D721Med (cell line): ENCODE results near the gene GCGR.

ENCODE experiments used
- DNase-seq: peaks from one replicate; pipeline ENCODE4 v3.0.0; 2011; ENCODE audit warnings: low spot score; ENCODE audit not compliant: insufficient read length
- FAIRE-seq: peaks from 2 replicates; lab custom pipeline; 2011; peaks lifted over from hg19 to GRCh38; lab: Jason Lieb, UNC
- TF ChIP-seq, protein P1 (sequence below): IDR thresholded peaks from 2 replicates; pipeline ENCODE4 v1.5.1; 2012; ENCODE audit warnings: mild to moderate bottlenecking, control low read depth; ENCODE audit not compliant: insufficient read depth; ENCODE audit errors: missing control alignments

GCGR gene

DNA sequence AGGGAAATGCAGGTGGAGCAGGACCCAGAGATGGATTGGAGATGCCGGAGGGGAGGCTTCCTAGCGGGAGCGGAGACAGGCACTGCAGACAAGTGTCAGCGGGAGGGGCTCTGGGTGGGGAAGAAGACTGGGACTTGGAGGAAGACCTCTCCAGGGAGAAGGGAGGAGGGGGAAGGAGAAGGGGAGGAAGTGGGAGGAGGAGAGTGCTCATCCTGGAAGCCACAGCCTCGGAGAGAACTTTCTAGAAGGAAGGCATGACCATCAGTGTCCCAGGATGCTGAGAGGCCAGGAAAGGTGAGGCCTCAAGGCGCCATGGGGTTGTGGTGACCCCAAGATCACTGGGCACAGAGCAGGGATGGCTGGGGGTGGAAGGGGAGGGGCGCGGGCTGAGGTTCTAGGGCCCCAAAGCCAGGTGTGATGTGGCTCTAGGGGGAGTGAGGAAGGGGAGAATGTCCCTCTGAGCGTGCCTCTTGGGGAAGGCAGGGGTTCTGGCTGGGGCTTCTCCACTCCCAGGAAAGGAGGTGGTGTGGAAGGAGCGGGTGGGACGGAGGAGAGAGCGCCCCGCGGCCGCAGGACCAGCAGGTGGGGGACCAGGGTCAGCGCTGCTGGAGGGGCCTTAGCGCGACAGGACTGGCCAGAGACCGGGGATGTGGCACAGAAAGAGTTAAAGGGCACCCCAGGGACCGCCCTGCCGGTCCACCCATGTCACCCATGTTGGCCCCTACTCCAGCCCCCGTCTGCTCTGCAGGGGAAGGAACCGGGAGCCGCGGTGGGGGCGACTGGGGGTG is 900 bp upstream of the GCGR start:
- TF ChIP-seq, protein P1, sequence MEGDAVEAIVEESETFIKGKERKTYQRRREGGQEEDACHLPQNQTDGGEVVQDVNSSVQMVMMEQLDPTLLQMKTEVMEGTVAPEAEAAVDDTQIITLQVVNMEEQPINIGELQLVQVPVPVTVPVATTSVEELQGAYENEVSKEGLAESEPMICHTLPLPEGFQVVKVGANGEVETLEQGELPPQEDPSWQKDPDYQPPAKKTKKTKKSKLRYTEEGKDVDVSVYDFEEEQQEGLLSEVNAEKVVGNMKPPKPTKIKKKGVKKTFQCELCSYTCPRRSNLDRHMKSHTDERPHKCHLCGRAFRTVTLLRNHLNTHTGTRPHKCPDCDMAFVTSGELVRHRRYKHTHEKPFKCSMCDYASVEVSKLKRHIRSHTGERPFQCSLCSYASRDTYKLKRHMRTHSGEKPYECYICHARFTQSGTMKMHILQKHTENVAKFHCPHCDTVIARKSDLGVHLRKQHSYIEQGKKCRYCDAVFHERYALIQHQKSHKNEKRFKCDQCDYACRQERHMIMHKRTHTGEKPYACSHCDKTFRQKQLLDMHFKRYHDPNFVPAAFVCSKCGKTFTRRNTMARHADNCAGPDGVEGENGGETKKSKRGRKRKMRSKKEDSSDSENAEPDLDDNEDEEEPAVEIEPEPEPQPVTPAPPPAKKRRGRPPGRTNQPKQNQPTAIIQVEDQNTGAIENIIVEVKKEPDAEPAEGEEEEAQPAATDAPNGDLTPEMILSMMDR: no peak
- FAIRE-seq (no peak), DNase-seq (no peak)

- DNase-seq (no peak), FAIRE-seq (no peak)
- TF ChIP-seq, protein P1: no peak
Observed at GRCh38 chr17:81804559-81805399, 829 bp downstream of the GCGR start.

GRCh38 chr17:81805707-81806460 is 1.9 kb downstream of the GCGR start:
- DNase-seq (no peak), FAIRE-seq (no peak)
- TF ChIP-seq, protein P1: no peak

DNA sequence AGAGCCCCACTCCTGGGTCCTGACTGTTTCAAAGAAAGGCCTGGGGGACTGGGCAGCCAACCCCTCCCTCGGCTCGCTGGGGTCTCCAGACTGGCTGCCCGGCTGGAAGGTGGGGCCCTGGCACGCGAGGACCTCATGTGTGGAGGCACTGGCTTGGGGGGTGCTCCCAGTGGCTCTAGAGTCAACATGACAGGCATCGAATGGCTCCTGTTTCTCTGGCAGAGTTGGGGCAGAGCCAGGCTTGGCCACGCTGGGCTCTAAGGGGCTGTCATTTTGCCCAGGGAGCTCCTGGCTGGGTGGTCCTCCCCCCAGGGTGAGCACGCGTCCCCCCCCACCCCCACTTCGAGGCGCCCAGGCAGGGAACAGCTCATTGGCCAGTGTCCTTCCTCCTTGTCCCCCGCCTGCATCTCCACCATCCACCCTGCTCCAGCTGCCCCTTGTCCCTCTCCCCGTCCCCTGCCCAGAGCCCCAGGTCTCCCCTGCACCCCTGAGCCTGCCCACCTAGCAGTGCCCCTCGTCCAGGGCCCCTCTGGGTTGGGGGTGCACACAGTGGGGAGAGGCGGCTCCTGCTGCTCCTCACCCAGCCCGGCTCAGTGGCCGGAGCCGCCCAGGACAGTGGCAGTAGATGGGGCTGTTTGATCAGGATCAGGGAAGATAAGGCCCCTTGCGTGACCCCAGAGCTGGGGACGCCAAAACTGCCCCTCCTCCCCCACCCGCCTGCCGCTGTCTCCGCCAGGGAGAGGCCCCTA is 2.7 kb downstream of the GCGR start:
- TF ChIP-seq, protein P1: no peak
- DNase-seq (no peak), FAIRE-seq (no peak)

DNA sequence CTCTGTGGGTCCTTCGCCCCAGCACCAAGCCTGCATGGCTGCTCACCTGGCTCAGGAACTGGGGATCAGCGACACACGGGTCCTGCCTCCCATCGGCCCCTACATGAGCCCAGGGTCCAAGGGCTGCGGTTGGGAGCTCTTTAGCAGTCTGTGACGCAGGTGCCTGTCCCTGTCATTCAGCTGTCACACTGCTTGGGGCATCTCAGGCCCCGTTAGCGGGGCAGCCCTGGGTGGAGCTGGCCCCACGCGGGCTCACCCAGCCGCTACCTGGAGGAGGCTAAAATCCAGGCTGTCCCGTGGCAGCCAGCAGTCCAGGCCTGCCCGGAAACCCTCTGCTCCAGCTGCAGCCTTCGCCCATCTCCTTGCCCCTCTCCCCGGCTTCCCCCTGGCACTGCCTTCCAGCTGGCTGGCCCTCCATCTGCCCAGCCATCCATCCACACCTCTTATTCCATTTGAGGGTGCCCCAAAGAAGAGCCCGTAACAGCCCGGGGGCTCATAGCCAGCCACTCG is 3.3 kb downstream of the GCGR start:
- TF ChIP-seq, protein P1: no peak
- DNase-seq: no peak
- FAIRE-seq: no peak

GRCh38 chr17:81807839-81808238 is 3.9 kb downstream of the GCGR start:
- DNase-seq: no peak
- TF ChIP-seq, protein P1: no peak

More at GRCh38 chr17:81807839-81808238, 3.9 kb downstream of the GCGR start:
- no peak for FAIRE-seq
